ENCODE data around the gene ARL6IP4. TPM values are rescaled to one million over a fixed set of nuclear protein-coding genes. Genes with fewer than 3 reads are reported as not detected.

Gene ARL6IP4
- total and polyA plus RNA-seq, 2 of the 4 experiments (the other 2 are of a cell fraction): 161 to 254 TPM

- Histone ChIP-seq H2BK15ac (ENCODE audit: low read depth, low read length) (no peak overlapping the region), H3K36me3 (ENCODE audit: control insufficient read depth, insufficient read depth, low read length) (peaks cover 19% of the 10 kb centered on the region), H3K9me3 (ENCODE audit: control insufficient read depth, insufficient read depth, low read length) (no peaks in the 10 kb centered on the region), H4K20me1 (ENCODE audit: insufficient read depth, low read length) (peaks cover 15% of the 10 kb centered on the region), H3K79me1 (ENCODE audit: low read depth in 1 of 2, low read length in 2 of 2) (peaks cover 23 to 78% of the 10 kb centered on the region in 2 experiments), H3K4me1 (ENCODE audit: control insufficient read depth, insufficient read depth, low read length) (peaks cover 21% of the 10 kb centered on the region), H4K8ac (ENCODE audit: low read depth in 2 of 2, low read length in 2 of 2) (no peak overlapping the region), H3K23ac (ENCODE audit: low read depth, low read length) (no peak overlapping the region), H3K4me2 (ENCODE audit: low read depth, low read length) (no peak overlapping the region), H2BK20ac (ENCODE audit: low read depth, low read length) (no peak overlapping the region), H2AK5ac (ENCODE audit: low read depth, low read length) (no peak overlapping the region; the same call in 1 of the 2 replicates), H3K9me1 (ENCODE audit: insufficient read depth, low read length) (peaks cover 18% of the 10 kb centered on the region; the same call in 1 of the 2 replicates), H3K18ac (ENCODE audit: low read depth, low read length) (no peak overlapping the region), H3K4me3 (ENCODE audit: insufficient read depth, low read depth, low read length) (no peak overlapping the region), H4K91ac (ENCODE audit: insufficient read depth, low read depth, low read length) (no peak overlapping the region), H3K14ac (replicated peaks; ENCODE audit: low read depth, low read length) (no peak overlapping the region), H3K27ac (ENCODE audit: insufficient read depth, low read length) (no peak overlapping the region), H3K9ac (ENCODE audit: low read depth, low read length) (no peak overlapping the region), H3K4ac (ENCODE audit: low read depth, low read length) (no peak overlapping the region), H4K5ac (ENCODE audit: low read depth, low read length) (no peak overlapping the region), H2AK9ac (replicated peaks; ENCODE audit: low read depth, low read length, poor library complexity) (peak overlapping the region; percentile 99), H2BK5ac (ENCODE audit: low read depth, low read length, poor library complexity, severe bottlenecking) (no peak overlapping the region), H3K56ac (ENCODE audit: extremely low read depth, insufficient read depth, low read length) (no peak overlapping the region), H2AFZ (replicated peaks; ENCODE audit: low read length, poor library complexity) (no peak overlapping the region), H2BK120ac (ENCODE audit: low read depth, low read length) (no peak overlapping the region), H3K27me3 (ENCODE audit: control insufficient read depth, insufficient read depth, low read length) (no peaks in the 10 kb centered on the region)
- no peak for ATAC-seq (ENCODE audit: low read depth)
- in situ Hi-C loops (cut with MboI; ENCODE audit: low sequenced_read_pairs) (no loop called here), intact Hi-C loops (cut with micrococcal nuclease) (loop anchor here (10.0 kb wide), 1 partner anchor 406 kb away; the partner anchor contains the start of gene KMT5A), dilution Hi-C loops (cut with HindIII; ENCODE audit: low sequenced_read_pairs, unreplicated experiment) (loop anchor here (25.0 kb wide), 1 partner anchor 259 kb away; the partner anchor contains the start of genes MPHOSPH9 and MTRFR)
- POLR2A ChIA-PET (ENCODE audit: unreplicated experiment): no interaction called here
- BruUV-seq (replicated peaks): no TSS peak
- CTCF ChIA-PET: no interaction called here
- TF ChIP-seq ELK1 (IDR thresholded peaks at IDR 0.05; ENCODE audit: borderline replicate concordance, low read depth, low read length): no peak
- TF ChIP-seq MXI1 (IDR thresholded peaks at IDR 0.05; ENCODE audit: borderline replicate concordance, low read depth, low read length): no peak
- WGBS, 2 experiments (ENCODE audit: extremely low coverage in 2 of 2, insufficient read length in 1 of 2): 93% methylated on average over 4 of the region's 21 CpGs; no CpG with 5 or more reads in 1 of the 2 experiments
- DNase-seq: no peak
Observed at GRCh38 chr12:122978507-122978955, 1.9 kb upstream of the ARL6IP4 start.

Measured in IMR-90 (cell line).